Liver (tissue), 9 donors: ENCODE results near the gene PARL. TPM values are rescaled to one million over a fixed set of nuclear protein-coding genes. Genes with fewer than 3 reads are reported as not detected.
A peak's percentile ranks its signal among the peaks of the same experiment; 100 is the strongest.

Experiments used
- DNase-seq: peaks from one replicate; pipeline ENCODE4 v3.0.0-alpha.2; 2017; ENCODE audit warnings: low spot score
- H3K27ac ChIP-seq, 2 donors: one replicate each; pipeline ENCODE4 v1.7.0; 2013; ENCODE audit warnings: inconsistent platforms in 2 of 2, low read length in 2 of 2, control low read depth in 1 of 2, low read depth in 1 of 2, mild to moderate bottlenecking in 1 of 2
- H3K27me3 ChIP-seq, 4 donors: one replicate each; pipeline versions ENCODE4 v1.6.1 to v1.7.0; 2013; ENCODE audit warnings: low read length in 3 of 4, inconsistent platforms in 1 of 4, mild to moderate bottlenecking in 1 of 4, moderate library complexity in 1 of 4; ENCODE audit not compliant: control insufficient read depth in 4 of 4, insufficient read depth in 4 of 4
- H3K36me3 ChIP-seq, 4 donors: one replicate each; pipeline versions ENCODE4 v1.6.1 to v1.7.0; 2013; ENCODE audit warnings: low read length in 3 of 4, mild to moderate bottlenecking in 3 of 4, low read depth in 1 of 4, moderate library complexity in 1 of 4; ENCODE audit not compliant: control insufficient read depth in 4 of 4, insufficient read depth in 3 of 4
- H3K4me1 ChIP-seq, 4 donors: one replicate each; pipeline versions ENCODE4 v1.6.1 to v1.7.0; 2013; ENCODE audit warnings: low read length in 3 of 4, mild to moderate bottlenecking in 3 of 4, moderate library complexity in 1 of 4; ENCODE audit not compliant: control insufficient read depth in 4 of 4, insufficient read depth in 4 of 4
- H3K4me3 ChIP-seq, 3 donors: one replicate each; pipeline versions ENCODE4 v1.6.1 to v1.7.0; 2013; ENCODE audit warnings: low read length in 3 of 3, control low read depth in 1 of 3, low read depth in 1 of 3, mild to moderate bottlenecking in 1 of 3
- H3K9ac ChIP-seq, 2 donors: one replicate each; pipeline ENCODE4 v1.7.0; 2013; ENCODE audit warnings: low read length in 2 of 2, mild to moderate bottlenecking in 2 of 2, moderate library complexity in 2 of 2, control low read depth in 1 of 2, low read depth in 1 of 2
- H3K9me3 ChIP-seq, 4 donors: one replicate each; pipeline versions ENCODE4 v1.6.1 to v1.7.0; 2013; ENCODE audit warnings: low read length in 3 of 4; ENCODE audit not compliant: control insufficient read depth in 4 of 4
- EGR1 ChIP-seq, 2 donors: IDR thresholded peaks; 2 replicates each; pipeline ENCODE4 v1.6.1; 2016 to 2018; ENCODE audit warnings: antibody characterized with exemption in 2 of 2, low read depth in 2 of 2
- FOXA1 ChIP-seq: IDR thresholded peaks from 2 replicates; pipeline ENCODE4 v1.6.1; 2016; ENCODE audit warnings: antibody characterized with exemption
- FOXA2 ChIP-seq: IDR thresholded peaks from 2 replicates; pipeline ENCODE4 v1.6.1; 2016; ENCODE audit warnings: antibody characterized with exemption
- GABPA ChIP-seq, 2 donors: IDR thresholded peaks in 1 of 2; conservative IDR thresholded peaks in 1 of 2; 2 replicates each; pipeline ENCODE4 v1.6.1; 2016; ENCODE audit warnings: antibody characterized with exemption in 2 of 2, mild to moderate bottlenecking in 1 of 2, moderate library complexity in 1 of 2
- HNF4A ChIP-seq, 2 donors: conservative IDR thresholded peaks; 2 replicates each; pipeline ENCODE4 v1.6.1; 2016; ENCODE audit warnings: antibody characterized with exemption in 2 of 2, mild to moderate bottlenecking in 2 of 2
- HNF4G ChIP-seq: IDR thresholded peaks from 2 replicates; pipeline ENCODE4 v1.6.1; 2016; ENCODE audit warnings: antibody characterized with exemption
- JUND ChIP-seq, 2 donors: IDR thresholded peaks; 2 replicates each; pipeline ENCODE4 v1.6.1; 2016; ENCODE audit warnings: antibody characterized with exemption in 2 of 2
- NR2F2 ChIP-seq: IDR thresholded peaks from 2 replicates; pipeline ENCODE4 v1.6.1; 2016; ENCODE audit warnings: antibody characterized with exemption
- RAD21 ChIP-seq, 2 donors: IDR thresholded peaks; 2 replicates each; pipeline ENCODE4 v1.6.1; 2016; ENCODE audit warnings: antibody characterized with exemption in 2 of 2, mild to moderate bottlenecking in 2 of 2
- RXRA ChIP-seq, 2 donors: IDR thresholded peaks; 2 replicates each; pipeline ENCODE4 v1.6.1; 2017 to 2018; ENCODE audit warnings: antibody characterized with exemption in 2 of 2, mild to moderate bottlenecking in 1 of 2
- SP1 ChIP-seq: IDR thresholded peaks from 2 replicates; pipeline ENCODE4 v1.6.1; 2018; ENCODE audit warnings: antibody characterized with exemption, mild to moderate bottlenecking
- TAF1 ChIP-seq: conservative IDR thresholded peaks from 2 replicates; pipeline ENCODE4 v1.6.1; 2016; ENCODE audit warnings: antibody characterized with exemption, mild to moderate bottlenecking
- YY1 ChIP-seq: IDR thresholded peaks from 2 replicates; pipeline ENCODE4 v1.6.1; 2016; ENCODE audit warnings: antibody characterized with exemption, mild to moderate bottlenecking
- WGBS: extraction: QIAGEN DNeasy Blood & Tissue Kit; methylation state at CpG from one replicate; pipeline ENCODE4 v1.1.7; 2013; 5-methylcytosine and 5-hydroxymethylcytosine counted together
- polyA plus RNA-seq, 2 donors: library from polyadenylated mRNA; stranded (reverse) in 1 of 2; unstranded in 1 of 2; fragments of 200-250 nt in 1 of 2; fragments of >200 nt in 1 of 2; fragmentation: Nextera tagmentation in 1 of 2; extraction: Ambion mirVana in 1 of 2; gene quantifications; one replicate each; pipeline versions ENCODE4 v1.2.1 to v1.2.3, GENCODE V29; 2013 to 2015
- total RNA-seq, 2 donors: library from RNA; depleted of rRNA; stranded (reverse); fragments of >200 nt; gene quantifications; one replicate each; pipeline ENCODE4 v1.2.3, GENCODE V29; 2014
- TF ChIP-seq, protein P1 (sequence below): fragments of 150-350 bp; IDR thresholded peaks from 2 replicates; pipeline ENCODE4 v1.5.1; 2017; ENCODE audit warnings: improper control_type of control experiment, low read depth, low read length; ENCODE audit not compliant: missing input control
- TF ChIP-seq, protein P2 (sequence below): IDR thresholded peaks from 2 replicates; pipeline ENCODE4 v1.6.1; 2016; ENCODE audit warnings: antibody characterized with exemption
- TF ChIP-seq, protein P3 (sequence below): IDR thresholded peaks from 2 replicates; pipeline ENCODE4 v1.6.1; 2016; ENCODE audit warnings: antibody characterized with exemption, mild to moderate bottlenecking
- TF ChIP-seq, protein P4 (sequence below): IDR thresholded peaks from 2 replicates; pipeline ENCODE4 v1.6.1; 2016; ENCODE audit warnings: antibody characterized with exemption
- TF ChIP-seq, protein P5 (sequence below): IDR thresholded peaks from 2 replicates; pipeline ENCODE4 v1.6.1; 2016; ENCODE audit warnings: antibody characterized with exemption
- donor health status: healthy.
- donor health status: healthy.
- donor health status: healthy.
- donor health status: healthy.
- donor health status: healthy.

Gene PARL, protein sequence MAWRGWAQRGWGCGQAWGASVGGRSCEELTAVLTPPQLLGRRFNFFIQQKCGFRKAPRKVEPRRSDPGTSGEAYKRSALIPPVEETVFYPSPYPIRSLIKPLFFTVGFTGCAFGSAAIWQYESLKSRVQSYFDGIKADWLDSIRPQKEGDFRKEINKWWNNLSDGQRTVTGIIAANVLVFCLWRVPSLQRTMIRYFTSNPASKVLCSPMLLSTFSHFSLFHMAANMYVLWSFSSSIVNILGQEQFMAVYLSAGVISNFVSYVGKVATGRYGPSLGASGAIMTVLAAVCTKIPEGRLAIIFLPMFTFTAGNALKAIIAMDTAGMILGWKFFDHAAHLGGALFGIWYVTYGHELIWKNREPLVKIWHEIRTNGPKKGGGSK
- total RNA-seq (10 to 100 TPM; 16.1 to 23.3 TPM), polyA plus RNA-seq (10 to 100 TPM; 21.0 to 32.7 TPM)

DNA sequence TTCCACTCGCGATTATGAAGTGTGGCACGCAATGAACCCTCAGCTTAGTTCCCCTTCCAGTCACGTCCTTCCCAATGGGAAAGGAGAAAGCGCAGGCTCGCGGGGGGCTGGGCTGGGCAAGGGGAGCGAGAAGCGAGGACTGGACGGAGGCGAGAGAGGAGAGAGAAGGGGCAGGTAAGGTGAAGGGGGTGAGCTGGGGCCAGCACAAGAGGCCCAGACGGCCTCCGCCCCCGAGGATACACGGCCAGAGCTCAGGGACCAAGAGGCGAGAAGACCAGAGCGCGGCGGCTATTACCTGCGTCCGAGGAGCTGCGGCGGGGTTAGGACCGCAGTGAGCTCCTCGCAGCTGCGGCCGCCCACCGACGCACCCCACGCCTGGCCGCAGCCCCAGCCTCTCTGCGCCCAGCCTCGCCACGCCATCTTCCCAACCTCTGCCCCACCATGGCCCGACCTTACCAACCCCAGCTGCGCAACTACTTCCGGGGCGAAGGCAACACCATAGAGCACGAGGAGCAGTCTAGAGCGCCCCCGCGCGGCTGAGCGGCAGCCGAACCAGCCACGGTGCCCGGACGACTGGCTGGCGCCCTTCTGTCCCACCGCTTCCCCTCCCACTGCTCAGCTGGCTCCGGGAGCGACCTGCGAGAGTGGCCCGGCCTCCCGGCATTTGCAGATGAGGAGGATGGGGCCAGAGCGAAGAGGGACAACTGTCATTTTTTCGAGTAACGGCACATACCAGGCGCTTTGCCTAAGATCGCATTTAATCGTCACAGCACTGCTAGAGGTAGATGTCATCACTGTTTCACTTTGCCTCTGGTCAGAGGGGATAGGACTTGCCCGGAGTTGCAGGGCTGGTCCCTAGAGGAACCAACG, at the start of gene PARL:
Gene PARL (minus strand): TSS at position 454 of the 870 bp plus-strand sequence. CDS start 34 bp downstream, at position 420.
- peak; percentile 98 for DNase-seq
- WGBS: under 1% methylated on average over 63 of the region's 63 CpGs
- Histone ChIP-seq H3K9ac (peak within 1 kb of the TSS; percentile 68 to 87), H3K36me3 (no peaks in the 10 kb centered on the region), H3K4me1 (peaks cover 2 to 24% (median 19%) of the 10 kb centered on the region in 4 donors), H3K27ac (peak within 1 kb of the TSS; percentile 70 to 74), H3K9me3 (no peaks in the 10 kb centered on the region), H3K27me3 (no peaks in the 10 kb centered on the region), H3K4me3 (peak within 1 kb of the TSS; percentile 69 to 95 (median 73))
- TF ChIP-seq NR2F2 (peak; percentile 93), RXRA (IDR thresholded peaks at IDR 0.05) (peak; percentile 62 to 77), RAD21 (IDR thresholded peaks at IDR 0.05) (peak; percentile 79 to 86), EGR1 (IDR thresholded peaks at IDR 0.05; ENCODE audit: low read depth in 2 of 2) (no peak), GABPA (IDR thresholded peaks at IDR 0.05 in 1 of 2, conservative IDR thresholded peaks at IDR 0.05 in 1 of 2) (peak; percentile 80 to 93), JUND (IDR thresholded peaks at IDR 0.05) (no peak), TAF1 (peak; percentile 48), FOXA1 (no peak), YY1 (peak; percentile 96), SP1 (peak; percentile 60), HNF4A (conservative IDR thresholded peaks at IDR 0.05) (peak; percentile 49 to 56), HNF4G (no peak), FOXA2 (no peak)
- TF ChIP-seq, protein P1, sequence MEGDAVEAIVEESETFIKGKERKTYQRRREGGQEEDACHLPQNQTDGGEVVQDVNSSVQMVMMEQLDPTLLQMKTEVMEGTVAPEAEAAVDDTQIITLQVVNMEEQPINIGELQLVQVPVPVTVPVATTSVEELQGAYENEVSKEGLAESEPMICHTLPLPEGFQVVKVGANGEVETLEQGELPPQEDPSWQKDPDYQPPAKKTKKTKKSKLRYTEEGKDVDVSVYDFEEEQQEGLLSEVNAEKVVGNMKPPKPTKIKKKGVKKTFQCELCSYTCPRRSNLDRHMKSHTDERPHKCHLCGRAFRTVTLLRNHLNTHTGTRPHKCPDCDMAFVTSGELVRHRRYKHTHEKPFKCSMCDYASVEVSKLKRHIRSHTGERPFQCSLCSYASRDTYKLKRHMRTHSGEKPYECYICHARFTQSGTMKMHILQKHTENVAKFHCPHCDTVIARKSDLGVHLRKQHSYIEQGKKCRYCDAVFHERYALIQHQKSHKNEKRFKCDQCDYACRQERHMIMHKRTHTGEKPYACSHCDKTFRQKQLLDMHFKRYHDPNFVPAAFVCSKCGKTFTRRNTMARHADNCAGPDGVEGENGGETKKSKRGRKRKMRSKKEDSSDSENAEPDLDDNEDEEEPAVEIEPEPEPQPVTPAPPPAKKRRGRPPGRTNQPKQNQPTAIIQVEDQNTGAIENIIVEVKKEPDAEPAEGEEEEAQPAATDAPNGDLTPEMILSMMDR: peak; percentile 93
- TF ChIP-seq, protein P2, sequence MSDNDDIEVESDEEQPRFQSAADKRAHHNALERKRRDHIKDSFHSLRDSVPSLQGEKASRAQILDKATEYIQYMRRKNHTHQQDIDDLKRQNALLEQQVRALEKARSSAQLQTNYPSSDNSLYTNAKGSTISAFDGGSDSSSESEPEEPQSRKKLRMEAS: peak; percentile 91
- TF ChIP-seq, protein P3, sequence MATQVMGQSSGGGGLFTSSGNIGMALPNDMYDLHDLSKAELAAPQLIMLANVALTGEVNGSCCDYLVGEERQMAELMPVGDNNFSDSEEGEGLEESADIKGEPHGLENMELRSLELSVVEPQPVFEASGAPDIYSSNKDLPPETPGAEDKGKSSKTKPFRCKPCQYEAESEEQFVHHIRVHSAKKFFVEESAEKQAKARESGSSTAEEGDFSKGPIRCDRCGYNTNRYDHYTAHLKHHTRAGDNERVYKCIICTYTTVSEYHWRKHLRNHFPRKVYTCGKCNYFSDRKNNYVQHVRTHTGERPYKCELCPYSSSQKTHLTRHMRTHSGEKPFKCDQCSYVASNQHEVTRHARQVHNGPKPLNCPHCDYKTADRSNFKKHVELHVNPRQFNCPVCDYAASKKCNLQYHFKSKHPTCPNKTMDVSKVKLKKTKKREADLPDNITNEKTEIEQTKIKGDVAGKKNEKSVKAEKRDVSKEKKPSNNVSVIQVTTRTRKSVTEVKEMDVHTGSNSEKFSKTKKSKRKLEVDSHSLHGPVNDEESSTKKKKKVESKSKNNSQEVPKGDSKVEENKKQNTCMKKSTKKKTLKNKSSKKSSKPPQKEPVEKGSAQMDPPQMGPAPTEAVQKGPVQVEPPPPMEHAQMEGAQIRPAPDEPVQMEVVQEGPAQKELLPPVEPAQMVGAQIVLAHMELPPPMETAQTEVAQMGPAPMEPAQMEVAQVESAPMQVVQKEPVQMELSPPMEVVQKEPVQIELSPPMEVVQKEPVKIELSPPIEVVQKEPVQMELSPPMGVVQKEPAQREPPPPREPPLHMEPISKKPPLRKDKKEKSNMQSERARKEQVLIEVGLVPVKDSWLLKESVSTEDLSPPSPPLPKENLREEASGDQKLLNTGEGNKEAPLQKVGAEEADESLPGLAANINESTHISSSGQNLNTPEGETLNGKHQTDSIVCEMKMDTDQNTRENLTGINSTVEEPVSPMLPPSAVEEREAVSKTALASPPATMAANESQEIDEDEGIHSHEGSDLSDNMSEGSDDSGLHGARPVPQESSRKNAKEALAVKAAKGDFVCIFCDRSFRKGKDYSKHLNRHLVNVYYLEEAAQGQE: peak; percentile 69
- TF ChIP-seq, protein P4, sequence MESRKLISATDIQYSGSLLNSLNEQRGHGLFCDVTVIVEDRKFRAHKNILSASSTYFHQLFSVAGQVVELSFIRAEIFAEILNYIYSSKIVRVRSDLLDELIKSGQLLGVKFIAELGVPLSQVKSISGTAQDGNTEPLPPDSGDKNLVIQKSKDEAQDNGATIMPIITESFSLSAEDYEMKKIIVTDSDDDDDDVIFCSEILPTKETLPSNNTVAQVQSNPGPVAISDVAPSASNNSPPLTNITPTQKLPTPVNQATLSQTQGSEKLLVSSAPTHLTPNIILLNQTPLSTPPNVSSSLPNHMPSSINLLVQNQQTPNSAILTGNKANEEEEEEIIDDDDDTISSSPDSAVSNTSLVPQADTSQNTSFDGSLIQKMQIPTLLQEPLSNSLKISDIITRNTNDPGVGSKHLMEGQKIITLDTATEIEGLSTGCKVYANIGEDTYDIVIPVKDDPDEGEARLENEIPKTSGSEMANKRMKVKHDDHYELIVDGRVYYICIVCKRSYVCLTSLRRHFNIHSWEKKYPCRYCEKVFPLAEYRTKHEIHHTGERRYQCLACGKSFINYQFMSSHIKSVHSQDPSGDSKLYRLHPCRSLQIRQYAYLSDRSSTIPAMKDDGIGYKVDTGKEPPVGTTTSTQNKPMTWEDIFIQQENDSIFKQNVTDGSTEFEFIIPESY: no peak
- TF ChIP-seq, protein P5, sequence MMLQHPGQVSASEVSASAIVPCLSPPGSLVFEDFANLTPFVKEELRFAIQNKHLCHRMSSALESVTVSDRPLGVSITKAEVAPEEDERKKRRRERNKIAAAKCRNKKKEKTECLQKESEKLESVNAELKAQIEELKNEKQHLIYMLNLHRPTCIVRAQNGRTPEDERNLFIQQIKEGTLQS: no peak
